ENCODE data around the gene GALNT2.

- no peak for TF ChIP-seq CTCF (IDR thresholded peaks at IDR 0.05 in 2 of 3, conservative IDR thresholded peaks at IDR 0.05 in 1 of 3; ENCODE audit: control insufficient read depth in 2 of 3, extremely low read depth in 1 of 3, insufficient read depth in 1 of 3, low read depth in 3 of 3, low read length in 3 of 3)
- TF ChIP-seq HCFC1 (IDR thresholded peaks at IDR 0.05; ENCODE audit: low read length): no peak
- no peak for TF ChIP-seq CREM (IDR thresholded peaks at IDR 0.05; ENCODE audit: low read depth)
- no peak for TF ChIP-seq EED (IDR thresholded peaks at IDR 0.05; ENCODE audit: low read depth)
- TF ChIP-seq POLR2A (IDR thresholded peaks at IDR 0.05; ENCODE audit: low read depth, low read length): no peak
- TF ChIP-seq FOS (IDR thresholded peaks at IDR 0.05; ENCODE audit: borderline replicate concordance, extremely low read depth, insufficient read length): no peak
- no peak for TF ChIP-seq STAT1 (conservative IDR thresholded peaks at IDR 0.05)
- no peak for TF ChIP-seq REST (IDR thresholded peaks at IDR 0.05; ENCODE audit: low read depth, low read length)
- no peak for TF ChIP-seq POLR2AphosphoS5 (IDR thresholded peaks at IDR 0.05; ENCODE audit: low read length)
- TF ChIP-seq SUZ12 (IDR thresholded peaks at IDR 0.05; ENCODE audit: unreplicated experiment): no peak
Observed at GRCh38 chr1:230094746-230095145, 27.7 kb downstream of the GALNT2 start.
